ENCODE results near the gene COL13A1.

- TF ChIP-seq, protein P1, sequence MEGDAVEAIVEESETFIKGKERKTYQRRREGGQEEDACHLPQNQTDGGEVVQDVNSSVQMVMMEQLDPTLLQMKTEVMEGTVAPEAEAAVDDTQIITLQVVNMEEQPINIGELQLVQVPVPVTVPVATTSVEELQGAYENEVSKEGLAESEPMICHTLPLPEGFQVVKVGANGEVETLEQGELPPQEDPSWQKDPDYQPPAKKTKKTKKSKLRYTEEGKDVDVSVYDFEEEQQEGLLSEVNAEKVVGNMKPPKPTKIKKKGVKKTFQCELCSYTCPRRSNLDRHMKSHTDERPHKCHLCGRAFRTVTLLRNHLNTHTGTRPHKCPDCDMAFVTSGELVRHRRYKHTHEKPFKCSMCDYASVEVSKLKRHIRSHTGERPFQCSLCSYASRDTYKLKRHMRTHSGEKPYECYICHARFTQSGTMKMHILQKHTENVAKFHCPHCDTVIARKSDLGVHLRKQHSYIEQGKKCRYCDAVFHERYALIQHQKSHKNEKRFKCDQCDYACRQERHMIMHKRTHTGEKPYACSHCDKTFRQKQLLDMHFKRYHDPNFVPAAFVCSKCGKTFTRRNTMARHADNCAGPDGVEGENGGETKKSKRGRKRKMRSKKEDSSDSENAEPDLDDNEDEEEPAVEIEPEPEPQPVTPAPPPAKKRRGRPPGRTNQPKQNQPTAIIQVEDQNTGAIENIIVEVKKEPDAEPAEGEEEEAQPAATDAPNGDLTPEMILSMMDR (IDR thresholded peaks at IDR 0.05; ENCODE audit: low read depth, low read length, missing input control), result no peak
- TF ChIP-seq JUND (IDR thresholded peaks at IDR 0.05), result no peak
These were observed 95.0 kb downstream of the COL13A1 start for GRCh38 chr10:69896606-69897231.
